Bone marrow (tissue), 2 donors: ENCODE measurements around the gene CST8.

Experiments used
- DNase-seq, 2 donors: peaks; one replicate each; lab custom pipeline; 2025; lab: John Stamatoyannopoulos, UW

Gene CST8

GRCh38 chr20:23476015-23476754 lies 14.7 kb upstream of the CST8 start:
- DNase-seq: no peak

GRCh38 chr20:23477223-23477622 lies 13.7 kb upstream of the CST8 start:
- no peak for DNase-seq

- no peak for DNase-seq
Observed at GRCh38 chr20:23479043-23479442, 11.9 kb upstream of the CST8 start.

DNA sequence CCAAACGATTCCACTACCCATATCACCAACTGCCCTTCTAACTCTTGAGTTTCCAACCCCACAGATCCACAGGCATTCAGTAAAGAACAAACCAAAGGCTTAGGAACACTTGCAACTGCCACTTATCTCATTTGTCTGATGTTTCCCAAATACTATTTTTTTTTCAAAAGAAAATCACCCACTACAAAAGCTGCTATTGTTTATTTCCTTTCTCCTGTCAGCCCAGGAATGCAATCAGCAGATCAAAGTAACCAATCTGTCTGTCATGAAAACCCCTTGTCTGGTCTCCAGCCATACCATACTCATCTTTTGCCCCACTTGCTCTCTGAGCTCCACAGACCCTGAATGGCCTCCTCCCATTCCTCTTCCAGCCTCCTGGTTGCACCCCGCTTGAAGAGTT lies 8.8 kb upstream of the CST8 start:
- DNase-seq: no peak

- no peak for DNase-seq
Observed at GRCh38 chr20:23484081-23484480, 6.8 kb upstream of the CST8 start.

- no peak for DNase-seq
Observed at GRCh38 chr20:23488470-23488869, 2.4 kb upstream of the CST8 start.

GRCh38 chr20:23488996-23489395 lies 1.9 kb upstream of the CST8 start:
- DNase-seq: no peak

- DNase-seq: no peak
Observed at GRCh38 chr20:23492292-23492691, 1.4 kb downstream of the CST8 start.

- no peak for DNase-seq
Observed at GRCh38 chr20:23493172-23493772, 2.4 kb downstream of the CST8 start.

- no peak for DNase-seq
Observed at GRCh38 chr20:23497536-23497935, 6.6 kb downstream of the CST8 start.

DNA sequence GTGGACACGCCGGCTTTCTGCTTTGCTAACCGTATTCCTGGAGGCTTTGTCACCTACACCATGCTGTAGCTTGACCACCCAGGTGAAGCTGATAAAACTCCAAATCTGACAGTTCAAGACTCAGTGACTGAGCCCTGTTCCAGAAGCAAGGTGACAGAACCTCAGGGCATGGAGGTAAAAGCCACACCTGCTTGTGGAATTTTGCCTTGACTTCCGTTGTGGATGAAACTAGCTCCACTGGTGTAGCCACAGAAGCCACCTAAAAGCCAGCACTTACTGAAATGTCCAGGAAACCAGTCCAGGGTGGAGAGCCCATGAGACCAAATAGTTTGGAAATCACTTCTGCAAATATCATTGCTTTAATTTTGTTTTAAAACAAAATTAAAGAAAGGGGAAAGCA lies 11.0 kb downstream of the CST8 start:
- DNase-seq: no peak

- DNase-seq: no peak
Observed at GRCh38 chr20:23503649-23504048, 12.7 kb downstream of the CST8 start.

GRCh38 chr20:23507346-23507745 lies 16.4 kb downstream of the CST8 start:
- no peak for DNase-seq

GRCh38 chr20:23508449-23509229 lies 17.7 kb downstream of the CST8 start:
- DNase-seq: no peak

DNA sequence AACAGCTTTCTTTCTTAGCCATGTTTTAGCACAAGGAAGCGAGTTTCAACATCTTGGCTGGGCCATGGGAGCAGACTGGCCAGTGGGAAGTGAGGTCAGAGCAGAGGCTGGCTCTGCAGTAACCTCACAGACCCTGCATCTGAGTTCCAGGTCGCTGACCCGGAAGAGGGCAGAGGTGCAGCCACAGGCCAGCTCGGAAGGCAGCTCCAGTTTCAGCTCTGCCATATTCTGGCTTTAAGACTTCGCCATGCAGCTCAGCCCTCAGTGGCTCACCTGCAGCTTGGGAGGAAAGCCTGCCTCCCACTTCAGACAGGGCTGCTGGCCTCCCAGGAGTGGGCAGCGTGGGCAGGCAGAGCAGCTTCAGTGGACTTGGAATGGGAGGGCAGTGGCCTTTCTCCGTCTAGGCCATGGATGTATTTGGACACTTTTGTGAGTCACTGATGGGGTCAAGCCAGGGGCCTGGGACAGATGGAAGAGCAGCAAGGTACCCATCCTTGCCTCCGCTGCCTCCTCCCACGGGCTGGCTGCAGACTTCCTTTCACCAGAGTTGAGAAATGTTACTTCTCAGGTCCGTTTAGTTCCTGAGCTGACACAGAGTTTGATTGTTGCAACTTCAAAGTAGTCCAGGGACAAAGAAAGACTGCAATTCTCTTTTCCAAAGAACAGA lies 18.5 kb downstream of the CST8 start:
- no peak for DNase-seq

- DNase-seq: no peak
Observed at GRCh38 chr20:23510000-23510590, 19.2 kb downstream of the CST8 start.

- no peak for DNase-seq
Observed at GRCh38 chr20:23513164-23513563, 22.2 kb downstream of the CST8 start.

- no peak for DNase-seq
Observed at GRCh38 chr20:23514848-23515247, 23.9 kb downstream of the CST8 start.

DNA sequence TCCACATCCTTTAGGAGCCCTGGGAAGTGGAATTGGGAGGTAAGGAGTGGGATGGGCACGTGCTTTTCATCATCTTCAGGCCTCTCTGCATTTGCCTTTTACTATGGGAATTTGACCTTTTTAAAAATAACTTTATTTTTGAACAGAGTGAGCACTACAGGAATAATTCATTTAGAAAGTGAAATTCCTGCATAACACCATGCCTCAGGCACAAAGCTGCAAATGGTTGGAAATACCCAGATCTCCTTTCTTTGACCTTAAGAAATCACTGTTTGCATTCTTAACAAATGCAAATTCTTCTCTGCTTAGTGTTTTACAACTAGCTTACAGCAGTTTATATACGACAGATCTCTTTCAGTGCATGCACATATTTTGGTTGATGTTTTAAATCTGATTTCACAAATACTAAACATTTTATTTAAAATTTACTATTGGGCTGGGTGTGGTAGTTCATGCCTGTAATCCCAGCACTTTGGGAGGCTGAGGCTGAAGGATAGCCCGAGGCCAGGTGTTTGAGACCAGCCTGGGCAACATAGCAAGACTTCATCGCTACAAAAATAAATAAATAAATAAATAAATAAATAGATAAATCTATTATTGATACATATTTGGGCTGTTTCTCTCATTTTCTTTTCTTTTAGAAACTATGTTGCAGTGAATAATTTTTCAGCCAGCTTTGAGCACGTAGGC lies 24.5 kb downstream of the CST8 start:
- DNase-seq: no peak

DNA sequence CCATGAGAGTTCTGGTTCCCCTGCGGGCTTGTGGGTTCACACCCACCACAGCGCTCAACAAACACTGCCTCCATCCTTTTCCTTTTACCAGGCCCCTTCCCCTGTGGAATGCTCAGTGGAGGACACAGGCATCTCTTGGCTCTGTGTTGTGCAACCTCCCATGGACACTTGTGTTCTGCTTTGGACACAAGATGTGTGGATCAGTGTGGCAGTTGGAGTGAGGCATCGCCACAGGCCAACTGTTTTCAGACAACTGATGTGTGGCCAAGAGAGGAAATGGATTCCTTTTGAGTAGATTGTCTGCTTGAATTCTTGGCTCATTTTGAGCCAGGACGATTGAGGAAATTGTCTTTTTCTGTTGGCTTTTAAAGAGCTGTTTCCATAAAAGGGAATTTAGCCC lies 26.8 kb downstream of the CST8 start:
- no peak for DNase-seq

DNA sequence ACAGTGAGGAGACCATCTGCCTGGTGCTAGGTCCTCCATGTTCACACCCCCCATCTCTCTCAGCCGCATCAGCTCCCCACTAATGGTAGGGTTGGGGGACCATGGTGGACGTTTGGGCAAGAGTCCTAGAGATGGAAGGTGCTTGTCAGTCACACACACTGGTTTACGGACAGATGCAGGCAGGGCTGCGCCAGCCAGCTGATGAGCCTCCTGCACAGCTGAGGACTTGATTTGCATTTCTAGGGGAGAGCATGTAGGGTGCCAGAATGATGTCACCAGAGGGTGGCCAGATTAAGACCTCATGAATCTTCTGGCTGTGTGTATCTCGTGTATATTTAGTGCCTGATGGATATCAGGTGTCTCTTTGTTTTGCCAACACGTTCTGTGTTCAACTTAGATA lies 28.6 kb downstream of the CST8 start:
- DNase-seq: no peak

DNA sequence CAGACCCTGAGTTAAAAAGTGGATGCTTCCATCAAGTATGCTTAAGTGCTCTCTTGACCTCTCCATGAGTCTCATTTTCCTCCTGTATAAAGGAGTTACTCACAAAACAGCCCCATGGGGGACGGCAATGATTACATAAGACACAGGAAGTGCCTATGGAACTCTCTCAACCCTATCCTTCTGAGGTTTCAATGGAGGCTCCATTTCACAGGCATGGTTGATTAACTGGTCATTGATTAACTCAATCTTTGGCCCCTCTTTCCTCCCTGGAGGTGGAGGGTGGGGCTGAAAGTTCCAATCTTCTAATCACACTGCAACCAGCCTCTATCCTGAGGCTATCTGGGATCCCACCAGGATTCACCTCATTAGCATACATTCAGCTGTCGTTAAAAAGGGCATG lies 29.3 kb downstream of the CST8 start:
- DNase-seq: no peak
